ENCODE measurements around the gene IGFBP6.

The IGFBP6 gene

GRCh38 chr12:53073881-53074280 is 23.6 kb upstream of the IGFBP6 start:
- H3K4me2 ChIP-seq (ENCODE audit: insufficient read depth, low read length, poor library complexity, severe bottlenecking), result no peak overlapping the region
- no peak overlapping the region for H3K23ac ChIP-seq (ENCODE audit: low read depth, low read length, poor library complexity)
- H3K4me1 ChIP-seq (ENCODE audit: control insufficient read depth in 2 of 2, insufficient read depth in 1 of 2, low read depth in 1 of 2, low read length in 2 of 2), result peaks cover 17 to 22% of the 10 kb centered on the region in 2 donors
- no peaks in the 10 kb centered on the region for H3K79me1 ChIP-seq (ENCODE audit: low read depth, low read length)
- H3K27ac ChIP-seq (replicated peaks; ENCODE audit: low read length), result no peak overlapping the region
- no peak overlapping the region for H3K14ac ChIP-seq (ENCODE audit: low read length)
- H3K4me3 ChIP-seq (ENCODE audit: low read length in 2 of 2), result no peak overlapping the region
- no peak overlapping the region for H2AK5ac ChIP-seq (ENCODE audit: low read depth, low read length)
- no peak overlapping the region for H2BK5ac ChIP-seq (ENCODE audit: low read length)
- H2BK12ac ChIP-seq (ENCODE audit: low read length), result no peak overlapping the region
- H3K27me3 ChIP-seq (ENCODE audit: control insufficient read depth in 3 of 3, insufficient read depth in 3 of 3, low read depth in 1 of 3, low read length in 3 of 3), result no peaks in the 10 kb centered on the region
- no peak overlapping the region for H4K8ac ChIP-seq (ENCODE audit: low read depth, low read length)
- no peak overlapping the region for H4K91ac ChIP-seq (ENCODE audit: low read depth, low read length, poor library complexity)
- no peak overlapping the region for H2BK15ac ChIP-seq (ENCODE audit: low read length)
- H3K9ac ChIP-seq (ENCODE audit: low read depth, low read length, poor library complexity), result no peak overlapping the region
- no peaks in the 10 kb centered on the region for H3K9me3 ChIP-seq (replicated peaks in 1 of 2; ENCODE audit: control insufficient read depth in 2 of 2, insufficient read depth in 1 of 2, low read depth in 1 of 2, low read length in 2 of 2)
- H3K36me3 ChIP-seq (replicated peaks in 1 of 2; ENCODE audit: control insufficient read depth in 2 of 2, insufficient read depth in 2 of 2, low read length in 2 of 2), result peaks cover 2 to 28% of the 10 kb centered on the region in 2 donors
- H3K18ac ChIP-seq (ENCODE audit: low read length), result no peak overlapping the region
- H2AFZ ChIP-seq (ENCODE audit: low read length), result no peak overlapping the region
- H2BK120ac ChIP-seq (ENCODE audit: low read depth, low read length), result no peak overlapping the region
- DNase-seq (ENCODE audit: low spot score), result no peak
- no CpG with 5 or more reads among the region's 6 CpGs for WGBS, 2 donors (ENCODE audit: extremely low coverage in 2 of 2, insufficient read length in 2 of 2, insufficient replicate concordance in 1 of 2)
- H3K4ac ChIP-seq (ENCODE audit: low read length), result no peak overlapping the region

- Histone ChIP-seq H3K14ac (ENCODE audit: low read length) (no peak overlapping the region), H3K23ac (ENCODE audit: low read depth, low read length, poor library complexity) (no peak overlapping the region), H3K4me1 (ENCODE audit: control insufficient read depth in 2 of 2, insufficient read depth in 1 of 2, low read depth in 1 of 2, low read length in 2 of 2) (peaks cover 17 to 19% of the 10 kb centered on the region in 2 donors), H3K4ac (ENCODE audit: low read length) (no peak overlapping the region), H3K4me2 (ENCODE audit: insufficient read depth, low read length, poor library complexity, severe bottlenecking) (no peak overlapping the region), H2AK5ac (ENCODE audit: low read depth, low read length) (no peak overlapping the region), H2AFZ (ENCODE audit: low read length) (no peak overlapping the region), H3K79me1 (ENCODE audit: low read depth, low read length) (no peaks in the 10 kb centered on the region), H3K27ac (replicated peaks; ENCODE audit: low read length) (no peak overlapping the region), H3K36me3 (replicated peaks in 1 of 2; ENCODE audit: control insufficient read depth in 2 of 2, insufficient read depth in 2 of 2, low read length in 2 of 2) (peaks cover 2 to 28% of the 10 kb centered on the region in 2 donors), H2BK120ac (ENCODE audit: low read depth, low read length) (no peak overlapping the region), H3K9me3 (replicated peaks in 1 of 2; ENCODE audit: control insufficient read depth in 2 of 2, insufficient read depth in 1 of 2, low read depth in 1 of 2, low read length in 2 of 2) (no peaks in the 10 kb centered on the region), H2BK12ac (ENCODE audit: low read length) (no peak overlapping the region), H2BK5ac (ENCODE audit: low read length) (no peak overlapping the region), H3K27me3 (ENCODE audit: control insufficient read depth in 3 of 3, insufficient read depth in 3 of 3, low read depth in 1 of 3, low read length in 3 of 3) (no peaks in the 10 kb centered on the region), H3K4me3 (ENCODE audit: low read length in 2 of 2) (no peak overlapping the region), H3K18ac (ENCODE audit: low read length) (no peak overlapping the region), H3K9ac (ENCODE audit: low read depth, low read length, poor library complexity) (no peak overlapping the region), H4K91ac (ENCODE audit: low read depth, low read length, poor library complexity) (no peak overlapping the region), H4K8ac (ENCODE audit: low read depth, low read length) (no peak overlapping the region), H2BK15ac (ENCODE audit: low read length) (no peak overlapping the region)
- no CpG with 5 or more reads among the region's 11 CpGs for WGBS, 2 donors (ENCODE audit: extremely low coverage in 2 of 2, insufficient read length in 2 of 2, insufficient replicate concordance in 1 of 2)
- no peak for DNase-seq (ENCODE audit: low spot score)
These were observed 23.0 kb upstream of the IGFBP6 start for GRCh38 chr12:53074283-53074998.

- Histone ChIP-seq H3K14ac (ENCODE audit: low read length) (no peak overlapping the region), H3K27me3 (ENCODE audit: control insufficient read depth in 3 of 3, insufficient read depth in 3 of 3, low read depth in 1 of 3, low read length in 3 of 3) (no peaks in the 10 kb centered on the region), H3K23ac (ENCODE audit: low read depth, low read length, poor library complexity) (no peak overlapping the region), H3K9ac (ENCODE audit: low read depth, low read length, poor library complexity) (no peak overlapping the region), H4K8ac (ENCODE audit: low read depth, low read length) (no peak overlapping the region), H3K79me1 (ENCODE audit: low read depth, low read length) (no peaks in the 10 kb centered on the region), H2BK12ac (ENCODE audit: low read length) (no peak overlapping the region), H3K18ac (ENCODE audit: low read length) (no peak overlapping the region), H2BK15ac (ENCODE audit: low read length) (no peak overlapping the region), H2AK5ac (ENCODE audit: low read depth, low read length) (no peak overlapping the region), H4K91ac (ENCODE audit: low read depth, low read length, poor library complexity) (no peak overlapping the region), H3K4ac (ENCODE audit: low read length) (no peak overlapping the region), H3K4me3 (ENCODE audit: low read length in 2 of 2) (no peak overlapping the region), H2BK120ac (ENCODE audit: low read depth, low read length) (no peak overlapping the region), H3K9me3 (replicated peaks in 1 of 2; ENCODE audit: control insufficient read depth in 2 of 2, insufficient read depth in 1 of 2, low read depth in 1 of 2, low read length in 2 of 2) (no peaks in the 10 kb centered on the region), H3K4me2 (ENCODE audit: insufficient read depth, low read length, poor library complexity, severe bottlenecking) (no peak overlapping the region), H3K36me3 (replicated peaks in 1 of 2; ENCODE audit: control insufficient read depth in 2 of 2, insufficient read depth in 2 of 2, low read length in 2 of 2) (peaks cover 2 to 28% of the 10 kb centered on the region in 2 donors), H2AFZ (ENCODE audit: low read length) (no peak overlapping the region), H3K27ac (replicated peaks; ENCODE audit: low read length) (no peak overlapping the region), H2BK5ac (ENCODE audit: low read length) (no peak overlapping the region), H3K4me1 (ENCODE audit: control insufficient read depth in 2 of 2, insufficient read depth in 1 of 2, low read depth in 1 of 2, low read length in 2 of 2) (peaks cover 17 to 19% of the 10 kb centered on the region in 2 donors)
- no CpG with 5 or more reads among the region's 3 CpGs for WGBS, 2 donors (ENCODE audit: extremely low coverage in 2 of 2, insufficient read length in 2 of 2, insufficient replicate concordance in 1 of 2)
- DNase-seq (ENCODE audit: low spot score), result no peak
These were observed 22.5 kb upstream of the IGFBP6 start for GRCh38 chr12:53074999-53075370.

GRCh38 chr12:53076461-53076860 is 21.0 kb upstream of the IGFBP6 start:
- no CpG with 5 or more reads among the region's 3 CpGs for WGBS, 2 donors (ENCODE audit: extremely low coverage in 2 of 2, insufficient read length in 2 of 2, insufficient replicate concordance in 1 of 2)
- H3K14ac ChIP-seq (ENCODE audit: low read length), result no peak overlapping the region

More at GRCh38 chr12:53076461-53076860, 21.0 kb upstream of the IGFBP6 start:
- Histone ChIP-seq H3K27me3 (ENCODE audit: control insufficient read depth in 3 of 3, insufficient read depth in 3 of 3, low read depth in 1 of 3, low read length in 3 of 3) (peaks cover 0 to 5% (median 0%) of the 10 kb centered on the region in 3 experiments), H4K91ac (ENCODE audit: low read depth, low read length, poor library complexity) (no peak overlapping the region), H3K4ac (ENCODE audit: low read length) (no peak overlapping the region), H3K36me3 (replicated peaks in 1 of 2; ENCODE audit: control insufficient read depth in 2 of 2, insufficient read depth in 2 of 2, low read length in 2 of 2) (peaks cover 2 to 28% of the 10 kb centered on the region in 2 donors), H3K4me2 (ENCODE audit: insufficient read depth, low read length, poor library complexity, severe bottlenecking) (no peak overlapping the region), H2BK15ac (ENCODE audit: low read length) (no peak overlapping the region), H2BK12ac (ENCODE audit: low read length) (no peak overlapping the region), H3K79me1 (ENCODE audit: low read depth, low read length) (no peaks in the 10 kb centered on the region), H3K4me1 (ENCODE audit: control insufficient read depth in 2 of 2, insufficient read depth in 1 of 2, low read depth in 1 of 2, low read length in 2 of 2) (peaks cover 14 to 17% of the 10 kb centered on the region in 2 donors), H2BK5ac (ENCODE audit: low read length) (no peak overlapping the region), H3K23ac (ENCODE audit: low read depth, low read length, poor library complexity) (no peak overlapping the region), H3K4me3 (ENCODE audit: low read length in 2 of 2) (no peak overlapping the region), H3K9ac (ENCODE audit: low read depth, low read length, poor library complexity) (no peak overlapping the region), H2BK120ac (ENCODE audit: low read depth, low read length) (no peak overlapping the region), H3K18ac (ENCODE audit: low read length) (no peak overlapping the region), H4K8ac (ENCODE audit: low read depth, low read length) (no peak overlapping the region), H2AFZ (ENCODE audit: low read length) (no peak overlapping the region), H2AK5ac (ENCODE audit: low read depth, low read length) (no peak overlapping the region), H3K9me3 (replicated peaks in 1 of 2; ENCODE audit: control insufficient read depth in 2 of 2, insufficient read depth in 1 of 2, low read depth in 1 of 2, low read length in 2 of 2) (peaks cover 0 to 1% of the 10 kb centered on the region in 2 donors), H3K27ac (replicated peaks; ENCODE audit: low read length) (no peak overlapping the region)
- no peak for DNase-seq (ENCODE audit: low spot score)
